SH-SY5Y (cell line): ENCODE data around the gene MEIS1.

ENCODE experiments used
- GATA2 ChIP-seq: IDR thresholded peaks from 2 replicates; pipeline ENCODE4 v1.6.1; 2011; ENCODE audit warnings: mild to moderate bottlenecking, low read depth, low read length
- GATA3 ChIP-seq: IDR thresholded peaks from 2 replicates; pipeline ENCODE4 v1.6.1; 2011; ENCODE audit warnings: low read depth, mild to moderate bottlenecking, low read length, moderate library complexity

- no peak for TF ChIP-seq GATA2
- no peak for TF ChIP-seq GATA3
These were observed 47.7 kb upstream of the MEIS1 start for GRCh38 chr2:66387016-66387753.
